DOHH2 (cell line): Measurements from ENCODE around the gene NEK2.

Experiments
- H3F3A ChIP-seq: fragments of 200-600 bp; sonication (generic), shearing (Covaris generic); 2 replicates; pipeline ENCODE4 v1.6.0; 2016; ENCODE audit warnings: antibody characterized with exemption, mild to moderate bottlenecking; ENCODE audit not compliant: control insufficient read depth, insufficient read depth
- H3K27ac ChIP-seq: fragments of 200-600 bp; sonication (generic); 2 replicates; pipeline ENCODE4 v1.5.1; 2014; ENCODE audit warnings: low read depth, mild to moderate bottlenecking, low read length, moderate library complexity
- H3K27me3 ChIP-seq: fragments of 200-600 bp; sonication (generic); 2 replicates; pipeline ENCODE4 v1.6.1; 2014; ENCODE audit warnings: mild to moderate bottlenecking, low read length, mixed read lengths; ENCODE audit not compliant: control insufficient read depth
- H3K36me3 ChIP-seq: fragments of 200-600 bp; sonication (generic); 2 replicates; pipeline ENCODE4 v1.6.1; 2014; ENCODE audit warnings: mild to moderate bottlenecking, low read length, moderate library complexity, mixed read lengths; ENCODE audit not compliant: control insufficient read depth
- H3K4me1 ChIP-seq: fragments of 200-600 bp; sonication (generic); 2 replicates; pipeline ENCODE4 v1.6.1; 2014; ENCODE audit warnings: mild to moderate bottlenecking, low read length, mixed read lengths; ENCODE audit not compliant: control insufficient read depth
- H3K4me2 ChIP-seq: fragments of 200-600 bp; sonication (generic); 2 replicates; pipeline ENCODE4 v1.6.0; 2014; ENCODE audit warnings: mild to moderate bottlenecking, low read length, moderate library complexity
- H3K4me3 ChIP-seq: fragments of 200-600 bp; sonication (generic); 2 replicates; pipeline ENCODE4 v1.5.1; 2014; ENCODE audit warnings: mild to moderate bottlenecking, low read length, mixed read lengths
- H3K79me2 ChIP-seq: fragments of 200-600 bp; sonication (generic); 2 replicates; pipeline ENCODE4 v1.6.1; 2014; ENCODE audit warnings: mild to moderate bottlenecking, low read length, mixed read lengths; ENCODE audit not compliant: control insufficient read depth
- H3K9me2 ChIP-seq: fragments of 200-600 bp; sonication (generic); replicated peaks from 2 replicates; pipeline ENCODE4 v1.6.1; 2014; ENCODE audit warnings: mild to moderate bottlenecking, low read length, mixed read lengths; ENCODE audit not compliant: control insufficient read depth
- H3K9me3 ChIP-seq: fragments of 200-600 bp; sonication (generic); 2 replicates; pipeline ENCODE4 v1.6.1; 2014; ENCODE audit warnings: antibody characterized with exemption, low read length, mixed read lengths; ENCODE audit not compliant: control insufficient read depth, insufficient read depth
- H4K20me1 ChIP-seq: fragments of 200-600 bp; sonication (generic); 2 replicates; pipeline ENCODE4 v1.6.0; 2014; ENCODE audit warnings: low read depth, mild to moderate bottlenecking, antibody characterized with exemption, low read length, moderate library complexity; ENCODE audit not compliant: control insufficient read depth, insufficient read depth
- EZH2phosphoT487 ChIP-seq: fragments of 200-600 bp; sonication (generic); IDR thresholded peaks from 2 replicates; pipeline ENCODE4 v1.6.1; 2017; ENCODE audit warnings: borderline replicate concordance, mild to moderate bottlenecking, antibody characterized with exemption, low read length, moderate library complexity, mixed read lengths
- TF ChIP-seq, protein P1 (sequence below): fragments of 200-600 bp; sonication (generic); IDR thresholded peaks from one replicate; pipeline ENCODE4 v1.5.1; 2014; ENCODE audit warnings: antibody characterized with exemption, mild to moderate bottlenecking, low read depth, low read length; ENCODE audit not compliant: poor library complexity, severe bottlenecking

Gene NEK2

DNA sequence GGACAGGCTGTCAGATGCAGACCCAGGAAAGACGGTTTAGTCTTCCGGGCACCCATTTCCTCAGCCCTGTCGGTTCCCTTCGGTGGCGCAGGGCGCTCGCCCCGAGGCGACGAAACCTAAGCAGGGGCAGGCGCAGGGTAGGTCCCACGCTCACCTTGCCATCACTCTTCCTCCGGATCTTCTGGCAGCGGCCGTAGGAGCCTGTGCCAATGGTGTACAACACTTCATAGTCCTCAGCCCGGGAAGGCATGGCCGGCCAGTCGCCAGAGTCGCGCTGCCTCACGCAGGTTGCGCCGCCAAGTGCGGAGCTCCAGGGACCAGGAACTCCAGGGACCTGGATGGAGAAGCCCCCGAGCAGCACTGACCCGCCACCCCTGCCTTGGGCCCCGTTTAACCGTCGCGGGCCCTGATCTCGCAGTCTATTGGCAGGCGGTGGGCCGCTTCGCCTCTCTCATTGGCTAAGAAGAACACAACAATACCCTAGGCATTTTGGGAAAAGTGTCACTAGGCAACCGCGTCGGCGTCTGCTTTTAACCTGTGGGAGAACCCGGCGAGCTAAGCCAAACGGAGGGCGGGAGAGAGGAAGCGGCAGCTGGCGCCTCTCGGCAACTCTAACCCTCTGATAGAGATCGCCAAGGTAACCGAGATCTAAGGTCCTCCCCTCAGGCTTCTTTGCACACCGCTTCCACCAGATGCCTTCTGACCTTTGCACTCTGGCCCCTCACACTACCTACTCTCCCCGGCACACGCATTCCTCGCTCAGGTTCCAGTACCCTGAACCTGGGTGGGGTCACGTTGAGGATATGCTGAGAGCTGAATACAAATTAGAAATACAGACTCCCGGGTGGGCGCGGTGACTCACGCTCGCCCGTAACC is at the start of gene NEK2:
Gene NEK2, minus strand, starts transcription at position 392 of the 876 bp plus-strand sequence. Its CDS starts 142 bp downstream, at position 250.
- peaks cover 24% of the 10 kb centered on the region for H3K4me1 ChIP-seq
- peak within 1 kb of the TSS; percentile 83 for H3K4me2 ChIP-seq
- no peaks in the 10 kb centered on the region for H3F3A ChIP-seq
- no peaks in the 10 kb centered on the region for H4K20me1 ChIP-seq
- H3K27me3 ChIP-seq: peaks cover 3% of the 10 kb centered on the region; the same call in 1 of the 2 replicates
- no peaks in the 10 kb centered on the region for H3K9me2 ChIP-seq
- H3K36me3 ChIP-seq: peaks cover 23% of the 10 kb centered on the region
- peaks cover 12% of the 10 kb centered on the region for H3K79me2 ChIP-seq
- H3K27ac ChIP-seq: 0 out of 2 replicates have a peak within 1 kb of the TSS, but pooled peaks have one; percentile 21
- no peaks in the 10 kb centered on the region for H3K9me3 ChIP-seq
- TF ChIP-seq, protein P1, sequence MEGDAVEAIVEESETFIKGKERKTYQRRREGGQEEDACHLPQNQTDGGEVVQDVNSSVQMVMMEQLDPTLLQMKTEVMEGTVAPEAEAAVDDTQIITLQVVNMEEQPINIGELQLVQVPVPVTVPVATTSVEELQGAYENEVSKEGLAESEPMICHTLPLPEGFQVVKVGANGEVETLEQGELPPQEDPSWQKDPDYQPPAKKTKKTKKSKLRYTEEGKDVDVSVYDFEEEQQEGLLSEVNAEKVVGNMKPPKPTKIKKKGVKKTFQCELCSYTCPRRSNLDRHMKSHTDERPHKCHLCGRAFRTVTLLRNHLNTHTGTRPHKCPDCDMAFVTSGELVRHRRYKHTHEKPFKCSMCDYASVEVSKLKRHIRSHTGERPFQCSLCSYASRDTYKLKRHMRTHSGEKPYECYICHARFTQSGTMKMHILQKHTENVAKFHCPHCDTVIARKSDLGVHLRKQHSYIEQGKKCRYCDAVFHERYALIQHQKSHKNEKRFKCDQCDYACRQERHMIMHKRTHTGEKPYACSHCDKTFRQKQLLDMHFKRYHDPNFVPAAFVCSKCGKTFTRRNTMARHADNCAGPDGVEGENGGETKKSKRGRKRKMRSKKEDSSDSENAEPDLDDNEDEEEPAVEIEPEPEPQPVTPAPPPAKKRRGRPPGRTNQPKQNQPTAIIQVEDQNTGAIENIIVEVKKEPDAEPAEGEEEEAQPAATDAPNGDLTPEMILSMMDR: no peak
- TF ChIP-seq EZH2phosphoT487: no peak
- H3K4me3 ChIP-seq: peak within 1 kb of the TSS; percentile 94

DNA sequence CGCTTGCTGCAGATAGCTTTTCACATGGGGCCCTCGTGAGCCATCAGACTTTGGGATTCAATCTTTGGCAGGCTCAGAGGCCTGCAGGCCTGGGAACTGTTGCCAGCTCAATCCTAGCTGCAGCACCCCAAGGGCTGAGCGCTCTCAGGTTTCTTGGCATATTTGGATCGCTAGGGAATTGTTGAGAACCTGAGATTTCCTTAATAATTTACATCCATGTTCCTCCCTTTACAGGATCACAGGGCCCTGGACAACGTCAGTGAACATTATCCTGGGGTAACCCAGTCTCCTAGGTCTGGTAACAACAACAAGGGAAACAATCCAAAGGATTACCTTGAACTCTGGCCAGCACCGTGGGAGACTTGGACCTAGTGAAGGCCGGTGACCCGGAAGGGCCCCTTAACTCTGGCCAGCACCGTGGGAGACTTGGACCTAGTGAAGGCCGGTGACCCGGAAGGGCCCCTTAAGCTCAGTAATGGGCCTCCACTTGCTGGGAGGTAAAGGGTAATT is 49.3 kb upstream of the NEK2 start:
- Histone ChIP-seq H3K9me2 (no peaks in the 10 kb centered on the region), H3K36me3 (no peaks in the 10 kb centered on the region), H3F3A (no peaks in the 10 kb centered on the region), H4K20me1 (no peaks in the 10 kb centered on the region), H3K27ac (no peak overlapping the region), H3K4me1 (no peaks in the 10 kb centered on the region), H3K4me3 (no peak overlapping the region), H3K4me2 (no peak overlapping the region), H3K27me3 (no peaks in the 10 kb centered on the region; the same call in 1 of the 2 replicates), H3K79me2 (no peaks in the 10 kb centered on the region), H3K9me3 (no peaks in the 10 kb centered on the region)
- TF ChIP-seq, protein P1: no peak
- TF ChIP-seq EZH2phosphoT487: no peak

DNA sequence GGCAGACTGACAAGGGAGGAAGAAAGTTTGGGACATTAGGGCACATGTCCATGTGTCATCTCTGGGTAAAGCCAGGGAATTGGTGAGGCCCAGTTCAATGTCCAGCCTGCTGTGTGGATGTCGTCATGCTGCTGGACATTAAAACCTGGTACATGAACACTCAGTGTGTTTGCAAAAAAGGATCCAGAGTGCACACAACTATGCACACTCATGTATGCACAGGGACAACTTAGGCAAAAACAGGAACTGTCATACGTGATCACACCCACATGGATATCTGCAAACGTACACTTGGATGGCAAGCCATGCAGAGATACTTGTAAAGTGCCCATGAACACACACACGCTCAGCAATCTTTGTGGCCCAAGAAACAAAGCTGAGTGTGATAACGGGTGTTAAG is 47.9 kb upstream of the NEK2 start:
- no peaks in the 10 kb centered on the region for H3K4me1 ChIP-seq

More for the DNA sequence above, 47.9 kb upstream of the NEK2 start:
- no peak overlapping the region for H3K4me3 ChIP-seq
- H3K9me3 ChIP-seq: no peaks in the 10 kb centered on the region
- no peaks in the 10 kb centered on the region for H3K9me2 ChIP-seq
- TF ChIP-seq, protein P1: no peak
- TF ChIP-seq EZH2phosphoT487: no peak
- no peak overlapping the region for H3K4me2 ChIP-seq
- H3K27me3 ChIP-seq: peaks cover 7% of the 10 kb centered on the region
- no peaks in the 10 kb centered on the region for H3K36me3 ChIP-seq
- no peaks in the 10 kb centered on the region for H3K79me2 ChIP-seq
- no peaks in the 10 kb centered on the region for H3F3A ChIP-seq
- no peak overlapping the region for H3K27ac ChIP-seq
- no peaks in the 10 kb centered on the region for H4K20me1 ChIP-seq
